Keratinocyte (primary cell): ENCODE data around the gene TIMP2.

Experiments used
- EZH2 ChIP-seq: IDR thresholded peaks from one replicate; pipeline ENCODE4 v1.6.1; 2012; ENCODE audit warnings: inconsistent platforms, mild to moderate bottlenecking, low read length, moderate library complexity
- TF ChIP-seq, protein P1 (sequence below), 3 experiments: IDR thresholded peaks in 1 of 3; conservative IDR thresholded peaks in 1 of 3; optimal IDR thresholded peaks in 1 of 3; 2 replicates in 2 of 3; 3 replicates in 1 of 3; pipeline versions ENCODE3 to v1.5.1; 2011; ENCODE audit warnings: low read length in 3 of 3, mild to moderate bottlenecking in 3 of 3, moderate library complexity in 2 of 3, control low read depth in 1 of 3, inconsistent platforms in 1 of 3; ENCODE audit not compliant: insufficient read depth in 2 of 3; ENCODE audit errors: extremely low read depth in 1 of 3

DNA sequence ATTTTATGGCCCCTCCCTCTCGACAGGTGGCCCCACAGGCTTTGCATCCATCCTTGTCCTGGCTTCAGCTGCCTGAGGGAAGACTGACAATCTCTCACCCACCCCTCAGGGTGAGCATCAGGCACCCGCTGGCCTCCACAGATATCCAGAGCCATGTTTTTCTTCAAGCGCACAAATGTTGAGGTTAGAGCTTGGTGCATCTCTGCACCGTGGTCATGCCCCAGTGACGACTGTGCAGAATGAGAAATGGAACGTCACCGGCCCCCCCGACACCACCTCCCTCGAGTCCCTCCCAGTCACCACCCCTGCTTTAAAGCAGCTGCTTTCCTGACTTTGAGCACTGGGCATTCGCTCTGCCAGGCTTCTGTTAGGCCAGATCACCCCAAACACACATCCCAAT, 19.8 kb upstream of the TIMP2 start:
- TF ChIP-seq, protein P1, sequence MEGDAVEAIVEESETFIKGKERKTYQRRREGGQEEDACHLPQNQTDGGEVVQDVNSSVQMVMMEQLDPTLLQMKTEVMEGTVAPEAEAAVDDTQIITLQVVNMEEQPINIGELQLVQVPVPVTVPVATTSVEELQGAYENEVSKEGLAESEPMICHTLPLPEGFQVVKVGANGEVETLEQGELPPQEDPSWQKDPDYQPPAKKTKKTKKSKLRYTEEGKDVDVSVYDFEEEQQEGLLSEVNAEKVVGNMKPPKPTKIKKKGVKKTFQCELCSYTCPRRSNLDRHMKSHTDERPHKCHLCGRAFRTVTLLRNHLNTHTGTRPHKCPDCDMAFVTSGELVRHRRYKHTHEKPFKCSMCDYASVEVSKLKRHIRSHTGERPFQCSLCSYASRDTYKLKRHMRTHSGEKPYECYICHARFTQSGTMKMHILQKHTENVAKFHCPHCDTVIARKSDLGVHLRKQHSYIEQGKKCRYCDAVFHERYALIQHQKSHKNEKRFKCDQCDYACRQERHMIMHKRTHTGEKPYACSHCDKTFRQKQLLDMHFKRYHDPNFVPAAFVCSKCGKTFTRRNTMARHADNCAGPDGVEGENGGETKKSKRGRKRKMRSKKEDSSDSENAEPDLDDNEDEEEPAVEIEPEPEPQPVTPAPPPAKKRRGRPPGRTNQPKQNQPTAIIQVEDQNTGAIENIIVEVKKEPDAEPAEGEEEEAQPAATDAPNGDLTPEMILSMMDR (optimal IDR thresholded peaks at IDR 0.05 in 1 of 3, IDR thresholded peaks at IDR 0.05 in 1 of 3, conservative IDR thresholded peaks at IDR 0.05 in 1 of 3; ENCODE audit: extremely low read depth in 1 of 3, insufficient read depth in 2 of 3, low read length in 3 of 3) = no peak
- no peak for TF ChIP-seq EZH2
